DMS153 treated with DMSO at 0.1 percent for 48 hours (cell line): ENCODE measurements around the gene PCDHGC5.

Source experiments
- DNase-seq: peaks from one replicate; lab custom pipeline; 2025; ENCODE audit not compliant: unreplicated experiment; lab: John Stamatoyannopoulos, UW

Gene PCDHGC5

DNA sequence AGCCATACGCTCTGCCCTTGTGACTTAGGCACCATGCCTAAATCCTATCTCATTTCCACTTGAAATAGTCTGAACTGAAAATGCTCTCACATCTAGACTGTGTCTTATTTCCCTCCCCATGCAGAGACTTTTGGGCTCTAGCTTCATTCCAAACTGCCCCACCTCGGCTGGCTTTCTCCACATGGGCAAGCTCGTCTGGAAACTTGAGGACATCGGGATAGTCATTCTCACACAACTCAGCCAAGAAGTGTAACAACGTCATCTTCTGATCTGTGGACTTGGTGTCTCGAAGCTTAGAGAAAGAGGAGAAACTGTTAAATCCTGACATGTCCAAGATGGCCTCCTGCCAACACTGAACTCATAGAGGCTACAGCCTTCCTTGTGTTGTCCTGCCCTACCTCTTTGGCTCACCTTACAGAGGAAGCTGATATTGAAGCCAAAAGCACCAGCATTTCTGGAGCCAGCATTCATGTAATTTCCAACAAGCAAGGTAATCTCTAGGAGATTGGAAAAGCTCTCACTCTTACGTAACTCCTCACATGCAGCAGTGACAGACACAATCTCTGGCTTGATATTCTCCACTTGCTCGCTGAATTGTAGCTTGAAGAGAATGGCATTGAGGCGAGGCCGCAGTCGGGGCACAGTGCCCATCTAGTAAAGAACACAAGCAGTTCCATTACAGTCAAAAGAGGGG lies 39.6 kb downstream of the PCDHGC5 start:
- DNase-seq, result no peak

- no peak for DNase-seq
Observed at GRCh38 chr5:141529002-141529401, 40.1 kb downstream of the PCDHGC5 start.

DNA sequence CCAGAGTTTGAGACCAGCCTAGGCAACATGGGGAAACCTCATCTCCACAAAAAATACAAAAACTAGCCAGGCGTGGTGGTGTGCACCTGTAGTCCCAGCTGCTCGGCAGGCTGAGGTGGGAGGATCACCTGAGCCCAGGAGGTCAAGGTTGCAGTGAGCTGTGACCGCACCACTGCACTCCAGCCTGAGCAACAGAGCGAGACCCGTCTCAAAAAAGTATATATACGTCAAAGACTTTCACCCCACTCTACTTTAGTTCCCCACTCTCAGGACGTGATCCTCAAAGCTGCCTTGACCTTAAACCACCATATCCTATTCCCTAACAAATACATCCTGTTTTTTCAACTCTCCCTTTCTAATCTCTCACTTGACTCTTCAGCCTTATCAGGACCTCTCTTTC lies 41.0 kb downstream of the PCDHGC5 start:
- no peak for DNase-seq

DNA sequence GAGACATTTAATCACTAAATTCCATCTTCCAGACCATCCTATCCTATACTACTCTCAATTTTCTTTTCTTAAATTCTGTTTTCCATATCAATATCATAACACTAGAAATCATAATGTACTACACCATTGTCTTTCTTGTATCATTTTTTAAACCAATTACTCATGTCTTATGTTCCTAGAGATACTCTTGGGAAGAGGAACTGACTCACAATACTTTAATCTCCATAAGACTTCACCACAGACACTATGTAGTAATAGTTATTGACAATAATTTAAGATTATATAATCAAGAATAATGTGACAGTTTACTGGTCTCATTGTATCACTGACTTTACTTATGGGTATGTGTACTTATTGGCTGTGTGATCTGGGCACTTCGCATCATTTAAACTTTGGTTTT lies 43.8 kb downstream of the PCDHGC5 start:
- DNase-seq, result no peak

GRCh38 chr5:141533897-141534296 lies 45.0 kb downstream of the PCDHGC5 start:
- DNase-seq, result no peak

GRCh38 chr5:141534492-141535213 lies 45.8 kb downstream of the PCDHGC5 start:
- no peak for DNase-seq
